HCT116 (cell line): Measurements from ENCODE around the gene SUSD4. TPM values are rescaled to one million over a fixed set of nuclear protein-coding genes. Genes with fewer than 3 reads are reported as not detected.

Experiments used
- ATAC-seq: fragments of 200-7000 bp; cut with Tn5 transposase; 2 replicates; pipeline ENCODE4 v1.9.1; 2020; ENCODE audit warnings: mild to moderate bottlenecking, moderate library complexity
- BruUV-seq: library from RNA; stranded (reverse); fragments of 400-500 nt; replicated peaks from 2 replicates; lab custom pipeline; 2021; lab: Mats Ljungman, UMichigan
- CTCF ChIA-PET: fragments of 300-600 bp; sonication (Branson Sonifier 250); formaldehyde crosslinking; loops from one replicate; lab custom pipeline; 2021; ENCODE audit warnings: antibody characterized with exemption; lab: Charles Lee
- POLR2A ChIA-PET: fragments of 300-600, 350-600 bp; sonication (Branson Sonifier 250); formaldehyde crosslinking; loops from one replicate; lab custom pipeline; 2021; ENCODE audit warnings: antibody characterized with exemption; lab: Charles Lee
- RAD21 ChIA-PET, 2 experiments: fragments of 300-600 bp; sonication (Branson Sonifier 250); formaldehyde crosslinking; loops; one replicate each; lab custom pipeline; 2023; ENCODE audit warnings: low total read pairs in 2 of 2; ENCODE audit not compliant: uncharacterized antibody in 2 of 2, unreplicated experiment in 2 of 2, low non-redundant PET in 1 of 2; lab: Charles Lee
- DNase-seq: peaks from one replicate; pipeline ENCODE4 v3.0.0-alpha.2; 2010; ENCODE audit warnings: low read depth, low spot score
- H2AFZ ChIP-seq: fragments of 200-600 bp; shearing (Covaris generic), sonication (generic); 2 replicates; pipeline ENCODE4 v1.6.1; 2017; ENCODE audit warnings: low read depth, mixed run types, mixed read lengths, antibody characterized with exemption, low read length; ENCODE audit not compliant: poor library complexity, severe bottlenecking
- H3K27ac ChIP-seq: 2 replicates; pipeline ENCODE4 v1.5.1; 2012; ENCODE audit warnings: low read depth, low read length
- H3K27me3 ChIP-seq: fragments of 200-600 bp; sonication (generic); 2 replicates; pipeline ENCODE4 v1.6.1; 2016; ENCODE audit warnings: mixed run types, low read length, mixed read lengths; ENCODE audit not compliant: insufficient read depth
- H3K36me3 ChIP-seq, 2 experiments: fragments of 200-500 bp in 1 of 2; fragments of 200-600 bp in 1 of 2; sonication (Bioruptor generic) in 1 of 2; sonication (generic) in 1 of 2; 2 replicates each; pipeline versions ENCODE4 v1.5.1 to v1.6.1; 2014 to 2016; ENCODE audit warnings: low read length in 2 of 2, inconsistent platforms in 1 of 2, mixed read lengths in 1 of 2, mixed run types in 1 of 2; ENCODE audit not compliant: insufficient read depth in 2 of 2, control insufficient read depth in 1 of 2
- H3K4me1 ChIP-seq, 2 experiments: fragments of 200-600 bp in 1 of 2; sonication (generic) in 1 of 2; 2 replicates each; pipeline versions ENCODE4 v1.5.1 to v1.6.1; 2012 to 2017; ENCODE audit warnings: low read length in 2 of 2, inconsistent platforms in 1 of 2, mild to moderate bottlenecking in 1 of 2, mixed read lengths in 1 of 2, mixed run types in 1 of 2, moderate library complexity in 1 of 2; ENCODE audit not compliant: insufficient read depth in 2 of 2, control insufficient read depth in 1 of 2
- H3K4me2 ChIP-seq: fragments of 200-600 bp; sonication (generic); 2 replicates; pipeline ENCODE4 v1.6.1; 2017; ENCODE audit warnings: mixed run types, low read length, mixed read lengths
- H3K4me3 ChIP-seq, 2 experiments: fragments of 200-600 bp in 1 of 2; sonication (generic) in 1 of 2; replicated peaks in 1 of 2; 2 replicates each; pipeline ENCODE4 v1.5.1; 2011 to 2016; ENCODE audit warnings: low read length in 2 of 2, control low read depth in 1 of 2, low read depth in 1 of 2, mild to moderate bottlenecking in 1 of 2, mixed read lengths in 1 of 2, mixed run types in 1 of 2
- H3K79me2 ChIP-seq: fragments of 200-600 bp; sonication (generic); 2 replicates; pipeline ENCODE4 v1.6.1; 2017; ENCODE audit warnings: mild to moderate bottlenecking, mixed run types, low read length, moderate library complexity, mixed read lengths; ENCODE audit not compliant: insufficient read depth
- H3K9ac ChIP-seq: fragments of 200-600 bp; sonication (generic); 2 replicates; pipeline ENCODE4 v1.6.1; 2016; ENCODE audit warnings: low read length, mixed read lengths
- H3K9me2 ChIP-seq: fragments of 200-600 bp; sonication (generic), shearing (Covaris generic); 2 replicates; pipeline ENCODE4 v1.6.1; 2017; ENCODE audit warnings: mixed run types, mild to moderate bottlenecking, moderate library complexity; ENCODE audit not compliant: insufficient read depth
- H3K9me3 ChIP-seq, 2 experiments: fragments of 200-500 bp in 1 of 2; fragments of 200-600 bp in 1 of 2; sonication (Bioruptor generic) in 1 of 2; sonication (generic) in 1 of 2; 2 replicates each; pipeline ENCODE4 v1.6.1; 2014 to 2017; ENCODE audit warnings: low read length in 2 of 2, mixed read lengths in 2 of 2, inconsistent platforms in 1 of 2, low read depth in 1 of 2, mild to moderate bottlenecking in 1 of 2, mixed run types in 1 of 2, moderate library complexity in 1 of 2; ENCODE audit not compliant: control insufficient read depth in 1 of 2, insufficient read depth in 1 of 2
- H4K20me1 ChIP-seq: fragments of 200-600 bp; sonication (generic), shearing (Covaris generic); 2 replicates; pipeline ENCODE4 v1.6.1; 2017; ENCODE audit warnings: mixed run types, mild to moderate bottlenecking, moderate library complexity; ENCODE audit not compliant: insufficient read depth
- CBX3 ChIP-seq: IDR thresholded peaks from 2 replicates; pipeline ENCODE4 v1.6.1; 2012; ENCODE audit warnings: low read depth
- CTCF ChIP-seq, 3 experiments: fragments of 200-600 bp in 1 of 3; sonication (generic) in 1 of 3; IDR thresholded peaks in 2 of 3; conservative IDR thresholded peaks in 1 of 3; 2 replicates each; pipeline ENCODE4 v1.5.1; 2012 to 2017; ENCODE audit warnings: low read depth in 2 of 3, low read length in 2 of 3, antibody characterized with exemption in 1 of 3, borderline replicate concordance in 1 of 3, control low read depth in 1 of 3, mild to moderate bottlenecking in 1 of 3, mixed read lengths in 1 of 3, mixed run types in 1 of 3, moderate library complexity in 1 of 3; ENCODE audit not compliant: insufficient read depth in 1 of 3
- ELF1 ChIP-seq: IDR thresholded peaks from 2 replicates; pipeline ENCODE4 v1.6.1; 2012; ENCODE audit warnings: low read depth, borderline replicate concordance
- EZH2phosphoT487 ChIP-seq: fragments of 200-600 bp; IDR thresholded peaks from 2 replicates; pipeline ENCODE4 v1.6.1; 2018; ENCODE audit warnings: antibody characterized with exemption, borderline replicate concordance
- FOSL1 ChIP-seq: IDR thresholded peaks from 2 replicates; pipeline ENCODE4 v1.6.1; 2012; ENCODE audit warnings: low read depth
- JUND ChIP-seq: IDR thresholded peaks from 2 replicates; pipeline ENCODE4 v1.6.1; 2012
- POLR2AphosphoS5 ChIP-seq: IDR thresholded peaks from 2 replicates; pipeline ENCODE4 v1.6.1; 2011; ENCODE audit warnings: mild to moderate bottlenecking, low read depth, low read length, moderate library complexity
- ZBTB33 ChIP-seq: IDR thresholded peaks from 2 replicates; pipeline ENCODE4 v1.6.1; 2011; ENCODE audit warnings: mild to moderate bottlenecking, low read length, moderate library complexity; ENCODE audit not compliant: insufficient replicate concordance; ENCODE audit errors: extremely low read depth
- ZFX ChIP-seq: fragments of 450-650 bp; IDR thresholded peaks from 2 replicates; pipeline ENCODE4 v1.6.1; 2017
- intact Hi-C: fragments of 100-400 bp; cut with micrococcal nuclease; formaldehyde crosslinking; loops from 2 replicates; pipeline ENCODE4 v1.10.0; 2022
- total RNA-seq: library from RNA; stranded (reverse); gene quantifications from one replicate; pipeline ENCODE4 v1.2.1, GENCODE V29; 2021; ENCODE audit not compliant: unreplicated experiment

SUSD4 gene
- total RNA-seq, 1 experiment from 2014 or later: 0.59 TPM

- no peak for TF ChIP-seq CTCF (IDR thresholded peaks at IDR 0.05 in 2 of 3, conservative IDR thresholded peaks at IDR 0.05 in 1 of 3; ENCODE audit: borderline replicate concordance in 1 of 3, insufficient read depth in 1 of 3, low read depth in 2 of 3, low read length in 2 of 3)
- peak; percentile 78; the same call in 1 of the 2 replicates for TF ChIP-seq CBX3
- peak; percentile 86 for TF ChIP-seq JUND
- TF ChIP-seq EZH2phosphoT487: no peak
Observed at GRCh38 chr1:223233410-223234169, 130.4 kb downstream of the SUSD4 start (continued).

- TF ChIP-seq ZBTB33 (no peak), CBX3 (no peak), ZFX (no peak), FOSL1 (no peak), POLR2AphosphoS5 (no peak), CTCF (IDR thresholded peaks at IDR 0.05 in 2 of 3, conservative IDR thresholded peaks at IDR 0.05 in 1 of 3; ENCODE audit: borderline replicate concordance in 1 of 3, insufficient read depth in 1 of 3, low read depth in 2 of 3, low read length in 2 of 3) (no peak), ELF1 (no peak)
- BruUV-seq: no TSS peak
- no peaks in the 10 kb centered on the region for H3K27me3 ChIP-seq
- H3K27ac ChIP-seq: no peak overlapping the region; the same call in 1 of the 2 replicates
- peak overlapping the region; percentile 58 for H3K4me2 ChIP-seq
- intact Hi-C loops: no loop called here
- peak overlapping the region; percentile 51 for H2AFZ ChIP-seq
- ATAC-seq: peak; percentile 1; the same call in 1 of the 2 replicates
- DNase-seq: no peak
- no peak overlapping the region for H3K9ac ChIP-seq
- RAD21 ChIA-PET: no interaction called here
- peaks cover 17 to 49% of the 10 kb centered on the region in 2 experiments for H3K4me1 ChIP-seq
- no peaks in the 10 kb centered on the region for H3K9me2 ChIP-seq
- H3K9me3 ChIP-seq: no peaks in the 10 kb centered on the region
- H3K4me3 ChIP-seq: no peak overlapping the region
- CTCF ChIA-PET: no interaction called here
- H3K36me3 ChIP-seq: no peaks in the 10 kb centered on the region
- H3K79me2 ChIP-seq: no peaks in the 10 kb centered on the region
- no peaks in the 10 kb centered on the region for H4K20me1 ChIP-seq
- POLR2A ChIA-PET: no interaction called here
Observed at GRCh38 chr1:223233019-223233409, 131.0 kb downstream of the SUSD4 start.
